Fibroblast of lung (primary cell): Measurements from ENCODE around the gene NT5DC3.

Experiments used
- EZH2 ChIP-seq: IDR thresholded peaks from 2 replicates; pipeline ENCODE4 v1.5.1; 2012; ENCODE audit warnings: low read length, control low read depth, mild to moderate bottlenecking; ENCODE audit errors: missing control alignments
- TF ChIP-seq, protein P1 (sequence below), 2 donors: IDR thresholded peaks in 1 of 2; conservative IDR thresholded peaks in 1 of 2; 1 replicate in 1 of 2; 2 replicates in 1 of 2; pipeline ENCODE4 v1.5.1; 2011 to 2012; ENCODE audit warnings: low read length in 2 of 2, control low read depth in 1 of 2, inconsistent platforms in 1 of 2, low read depth in 1 of 2, mild to moderate bottlenecking in 1 of 2

DNA sequence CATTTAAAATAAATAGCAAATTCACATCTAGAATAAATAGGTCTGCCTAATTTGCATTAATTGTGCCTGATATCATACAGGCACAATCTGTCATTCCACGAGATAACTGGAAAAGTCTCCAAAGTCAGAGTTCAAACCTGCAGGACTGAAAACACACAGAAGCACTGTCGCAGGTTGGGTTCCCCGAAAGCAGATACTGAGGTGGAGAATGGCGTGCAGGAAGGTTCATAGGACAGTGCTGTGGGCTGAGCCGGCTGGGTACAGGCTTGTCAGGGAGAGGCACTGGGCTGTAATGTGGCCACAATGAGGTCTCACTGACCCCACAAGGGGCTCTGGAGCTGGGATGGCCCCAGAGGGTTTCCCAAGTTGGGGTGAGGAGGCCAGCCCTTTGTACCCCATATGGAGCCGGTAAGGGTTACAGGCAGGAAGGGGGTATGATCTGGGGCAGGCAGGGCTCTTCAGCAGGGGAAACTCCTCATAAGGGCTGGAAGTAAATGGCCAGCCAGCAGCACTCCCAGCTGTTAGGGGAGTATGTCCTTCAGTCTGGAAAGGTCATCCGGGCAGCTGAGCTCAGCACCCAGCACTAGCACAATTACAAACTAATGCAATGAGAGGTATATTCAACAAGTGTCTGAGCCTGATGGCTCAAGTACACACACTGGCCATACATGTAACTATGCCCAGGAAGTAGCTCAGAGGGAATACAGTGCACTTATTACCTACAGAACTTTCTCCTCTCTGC, 68.5 kb downstream of the NT5DC3 start:
- TF ChIP-seq EZH2, result no peak
- TF ChIP-seq, protein P1, sequence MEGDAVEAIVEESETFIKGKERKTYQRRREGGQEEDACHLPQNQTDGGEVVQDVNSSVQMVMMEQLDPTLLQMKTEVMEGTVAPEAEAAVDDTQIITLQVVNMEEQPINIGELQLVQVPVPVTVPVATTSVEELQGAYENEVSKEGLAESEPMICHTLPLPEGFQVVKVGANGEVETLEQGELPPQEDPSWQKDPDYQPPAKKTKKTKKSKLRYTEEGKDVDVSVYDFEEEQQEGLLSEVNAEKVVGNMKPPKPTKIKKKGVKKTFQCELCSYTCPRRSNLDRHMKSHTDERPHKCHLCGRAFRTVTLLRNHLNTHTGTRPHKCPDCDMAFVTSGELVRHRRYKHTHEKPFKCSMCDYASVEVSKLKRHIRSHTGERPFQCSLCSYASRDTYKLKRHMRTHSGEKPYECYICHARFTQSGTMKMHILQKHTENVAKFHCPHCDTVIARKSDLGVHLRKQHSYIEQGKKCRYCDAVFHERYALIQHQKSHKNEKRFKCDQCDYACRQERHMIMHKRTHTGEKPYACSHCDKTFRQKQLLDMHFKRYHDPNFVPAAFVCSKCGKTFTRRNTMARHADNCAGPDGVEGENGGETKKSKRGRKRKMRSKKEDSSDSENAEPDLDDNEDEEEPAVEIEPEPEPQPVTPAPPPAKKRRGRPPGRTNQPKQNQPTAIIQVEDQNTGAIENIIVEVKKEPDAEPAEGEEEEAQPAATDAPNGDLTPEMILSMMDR (conservative IDR thresholded peaks at IDR 0.05 in 1 of 2, IDR thresholded peaks at IDR 0.05 in 1 of 2; ENCODE audit: low read depth in 1 of 2, low read length in 2 of 2), result peak in 1 of 2 donors; percentile 0
